Measurements from ENCODE around the gene KIF5A. TPM values are rescaled to one million over a fixed set of nuclear protein-coding genes. Genes with fewer than 3 reads are reported as not detected.

KIF5A gene
- polyA plus RNA-seq, 1 of the 3 experiments (the other 2 are of a cell fraction), result 6.2 TPM

- TF ChIP-seq USF1 (IDR thresholded peaks at IDR 0.05; ENCODE audit: borderline replicate concordance, low read depth) (no peak), YY1 (IDR thresholded peaks at IDR 0.05; ENCODE audit: low read depth) (no peak), FOXJ3 (CRISPR knock-in tag; IDR thresholded peaks at IDR 0.05) (no peak), JUND (IDR thresholded peaks at IDR 0.05) (no peak), NRF1 (IDR thresholded peaks at IDR 0.05; ENCODE audit: low read depth, low read length) (no peak), RAD21 (IDR thresholded peaks at IDR 0.05; ENCODE audit: low read length) (no peak), EZH2phosphoT487 (IDR thresholded peaks at IDR 0.05; ENCODE audit: borderline replicate concordance, low read depth) (no peak), MAX (IDR thresholded peaks at IDR 0.05; ENCODE audit: low read depth) (no peak), MEF2A (IDR thresholded peaks at IDR 0.05; ENCODE audit: borderline replicate concordance, low read depth) (no peak), GATA2 (CRISPR knock-in tag; IDR thresholded peaks at IDR 0.05) (no peak), TAF1 (IDR thresholded peaks at IDR 0.05; ENCODE audit: borderline replicate concordance, low read depth, low read length) (no peak), RCOR1 (IDR thresholded peaks at IDR 0.05; ENCODE audit: low read length) (no peak)
Measured at GRCh38 chr12:57603324-57603723, 53.5 kb downstream of the KIF5A start (continued).

- H3K9ac ChIP-seq, result peak overlapping the region; percentile 96
- 39% methylated on average over 6 of the region's 6 CpGs for WGBS (ENCODE audit: low lambda C conversion rate)
Measured at GRCh38 chr12:57603815-57604453, 54.1 kb downstream of the KIF5A start.

More at GRCh38 chr12:57603815-57604453, 54.1 kb downstream of the KIF5A start:
- Histone ChIP-seq H3K27me3 (ENCODE audit: insufficient read depth) (no peaks in the 10 kb centered on the region), H3K9me3 (no peaks in the 10 kb centered on the region), H4K20me1 (ENCODE audit: insufficient read depth) (no peaks in the 10 kb centered on the region), H3K4me2 (peak overlapping the region; percentile 77), H3K4me3 (ENCODE audit: low read depth in 2 of 2, low read length in 1 of 2) (peak overlapping the region; percentile 86 to 91), H3K27ac (ENCODE audit: low read depth in 2 of 2, low read length in 1 of 2) (peak overlapping the region; percentile 47 to 97), H3K36me3 (replicated peaks in 1 of 2; ENCODE audit: control insufficient read depth in 1 of 2, insufficient read depth in 2 of 2, low read length in 1 of 2) (peaks cover 9 to 55% of the 10 kb centered on the region in 2 experiments), H2AFZ (ENCODE audit: low read depth) (peak overlapping the region; percentile 99), H3F3A (replicated peaks; ENCODE audit: insufficient read depth) (peaks cover 6% of the 10 kb centered on the region), H3K9me2 (no peaks in the 10 kb centered on the region), H3K79me2 (ENCODE audit: insufficient read depth) (peaks cover 6% of the 10 kb centered on the region; the same call in 1 of the 2 replicates), H3K4me1 (ENCODE audit: control insufficient read depth in 1 of 2, insufficient read depth in 2 of 2, low read depth in 1 of 2, low read length in 1 of 2) (peaks cover 9 to 17% of the 10 kb centered on the region in 2 experiments; a peak in 3 of 4 replicates)
- ChIA-PET POLR2A (interaction anchor here (0.6 to 1.7 kb wide), 7 partner anchors 8 to 328 kb away, joined by 3 to 7 read pairs (median 3); partner anchors contain the start of gene PIP4K2C), CTCF (interaction anchor here (0.7 to 7.6 kb wide), 8 partner anchors 10 to 125 kb away, joined by 3 to 65 read pairs (median 8); partner anchors contain the start of gene PIP4K2C)
- TF ChIP-seq POLR2AphosphoS5 (IDR thresholded peaks at IDR 0.05; ENCODE audit: low read depth, low read length) (peak; percentile 43; the same call in 1 of the 2 replicates), USF2 (IDR thresholded peaks at IDR 0.05; ENCODE audit: borderline replicate concordance, low read depth, low read length) (no peak), JUND (IDR thresholded peaks at IDR 0.05) (0 out of 2 replicates have a peak, but pooled peaks have one; percentile 19), RFX5 (IDR thresholded peaks at IDR 0.05; ENCODE audit: low read length) (0 out of 2 replicates have a peak, but pooled peaks have one; percentile 5)
- no peak for DNase-seq
